Measurements from ENCODE around the gene SV2B. TPM values are rescaled to one million over a fixed set of nuclear protein-coding genes. Genes with fewer than 3 reads are reported as not detected.
A peak's percentile ranks its signal among the peaks of the same experiment; 100 is the strongest.

SV2B gene
- total and polyA plus RNA-seq, 9 of the 15 experiments (the other 6 are each of a cell fraction or from before 2014, with no cell fraction given) = 0.01 to 0.25 (median 0.11) TPM

- no peak for TF ChIP-seq CEBPG (CRISPR knock-in tag; IDR thresholded peaks at IDR 0.05)
- TF ChIP-seq CEBPG (tag; conservative IDR thresholded peaks at IDR 0.05 in 1 of 2, IDR thresholded peaks at IDR 0.05 in 1 of 2) = peak; percentile 80 to 90
- no peak for TF ChIP-seq CLOCK (CRISPR knock-in tag; IDR thresholded peaks at IDR 0.05; ENCODE audit: borderline replicate concordance)
- no peak for TF ChIP-seq ZC3H8 (IDR thresholded peaks at IDR 0.05)
These were observed 27.9 kb upstream of the SV2B start (continued) for GRCh38 chr15:91072161-91072560.

GRCh38 chr15:91073077-91073476, 27.0 kb upstream of the SV2B start:
- BruUV-seq (replicated peaks) = no TSS peak
- no peaks in the 10 kb centered on the region for H3K79me2 ChIP-seq (ENCODE audit: control insufficient read depth, insufficient read depth, low read length)
- H4K20me1 ChIP-seq (replicated peaks; ENCODE audit: control insufficient read depth, insufficient read depth, low read length) = no peaks in the 10 kb centered on the region
- CTCF ChIA-PET (ENCODE audit: low intra/inter-chr PET ratio) = no interaction called here
- WGBS (ENCODE audit: insufficient coverage, low coverage, missing lambda C conversion rate) = 0% methylated on average over 2 of the region's 2 CpGs
- no peaks in the 10 kb centered on the region for H3K36me3 ChIP-seq (ENCODE audit: control insufficient read depth, insufficient read depth, low read length)
- FAIRE-seq = no peak
- in situ Hi-C loops (cut with MboI) (no loop called here), intact Hi-C loops (cut with micrococcal nuclease) (no loop called here)
- no peak overlapping the region for H3K27ac ChIP-seq (ENCODE audit: extremely low read depth, low read depth, low read length)
- no peaks in the 10 kb centered on the region for H3K4me1 ChIP-seq (replicated peaks in 1 of 2; ENCODE audit: control insufficient read depth in 2 of 2, insufficient read depth in 2 of 2, low read length in 2 of 2)
- no peaks in the 10 kb centered on the region for H3K9me1 ChIP-seq (ENCODE audit: control insufficient read depth, insufficient read depth, low read length)
- no peak overlapping the region for H3K9ac ChIP-seq (ENCODE audit: insufficient read depth in 1 of 2, low read depth in 2 of 2, low read length in 2 of 2)
- POLR2A ChIA-PET = no interaction called here
- DNase-seq (ENCODE audit: extremely low read depth in 1 of 4, low spot score in 3 of 4) = no peak
- ATAC-seq = no peak
- TF ChIP-seq NR0B1 (IDR thresholded peaks at IDR 0.05; ENCODE audit: partially characterized antibody) (no peak), TCF3 (CRISPR knock-in tag; IDR thresholded peaks at IDR 0.05) (no peak), MEIS2 (IDR thresholded peaks at IDR 0.05; ENCODE audit: partially characterized antibody) (no peak), LCOR (CRISPR knock-in tag; IDR thresholded peaks at IDR 0.05) (no peak), RFX1 (IDR thresholded peaks at IDR 0.05) (no peak), HNRNPLL (IDR thresholded peaks at IDR 0.05; ENCODE audit: low read depth, low read length, poor library complexity, severe bottlenecking) (no peak), SAFB2 (IDR thresholded peaks at IDR 0.05; ENCODE audit: borderline replicate concordance, low read depth, low read length, severe bottlenecking) (no peak), PRDM10 (IDR thresholded peaks at IDR 0.05; ENCODE audit: partially characterized antibody) (no peak)
- no peak overlapping the region for H2AFZ ChIP-seq (ENCODE audit: low read depth, low read length)
- H3K4me3 ChIP-seq = no peak overlapping the region
- peaks cover 10 to 15% of the 10 kb centered on the region in 2 experiments; a peak in 3 of 5 replicates for H3K27me3 ChIP-seq (ENCODE audit: control insufficient read depth in 2 of 2, insufficient read depth in 2 of 2, low read length in 2 of 2)
- H3K4me2 ChIP-seq (ENCODE audit: insufficient read depth, low read length) = no peak overlapping the region
- H3K9me3 ChIP-seq (replicated peaks; ENCODE audit: control insufficient read depth, insufficient read depth, low read depth, low read length) = no peaks in the 10 kb centered on the region

Measured in K562 (cell line).